NCI-H82 treated with DMSO at 0.1 percent for 48 hours (cell line): Measurements from ENCODE around the gene MCEMP1.
"Not testable (repeated sequence)": the region's sequence is repeated elsewhere in the genome, so short reads cannot be mapped to it uniquely, and the experiment has no call there.

Experiments used
- DNase-seq: peaks from one replicate; lab custom pipeline; 2025; ENCODE audit not compliant: unreplicated experiment; lab: John Stamatoyannopoulos, UW

Gene MCEMP1

DNA sequence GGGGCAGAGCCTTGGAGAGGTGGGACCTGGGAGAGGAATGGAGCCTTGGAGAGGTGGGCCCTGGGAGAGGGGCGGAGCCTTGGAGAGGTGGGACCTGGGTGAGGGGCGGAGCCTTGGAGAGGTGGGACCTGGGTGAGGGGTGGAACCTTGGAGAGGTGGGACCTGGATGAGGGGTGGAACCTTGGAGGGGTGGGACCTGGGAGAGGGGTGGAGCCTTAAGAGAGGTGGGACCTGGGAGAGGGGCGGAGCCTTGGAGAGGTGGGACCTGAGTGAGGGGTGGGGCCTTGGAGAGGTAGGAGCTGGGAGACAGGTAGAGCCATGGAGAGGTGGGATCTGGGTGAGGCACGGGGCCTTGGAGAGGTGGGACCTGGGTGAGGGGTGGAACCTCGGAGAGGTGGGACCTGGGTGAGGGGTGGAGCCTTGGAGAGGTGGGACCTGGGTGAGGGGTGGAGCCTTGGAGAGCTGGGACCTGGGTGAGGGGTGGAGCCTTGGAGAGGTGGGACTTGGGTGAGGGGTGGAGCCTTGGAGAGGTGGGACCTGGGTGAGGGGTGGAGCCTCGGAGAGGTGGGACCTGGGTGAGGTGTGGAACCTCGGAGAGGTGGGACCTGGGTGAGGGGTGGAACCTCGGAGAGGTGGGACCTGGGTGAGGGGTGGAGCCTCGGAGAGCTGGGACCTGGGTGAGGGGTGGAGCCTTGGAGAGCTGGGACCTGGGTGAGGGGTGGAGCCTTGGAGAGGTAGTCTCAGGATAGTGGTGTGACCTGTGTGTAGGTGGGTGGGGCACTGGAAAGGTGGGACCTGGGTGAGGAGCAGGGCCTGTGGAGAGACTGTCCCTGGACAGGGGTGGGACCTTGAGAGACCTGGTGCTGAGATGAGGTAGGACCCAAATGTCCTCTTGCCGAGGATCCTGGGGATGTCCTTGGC is 33.0 kb upstream of the MCEMP1 start:
- DNase-seq: not testable (repeated sequence)

- no peak for DNase-seq
Observed at GRCh38 chr19:7644550-7644877, 32.4 kb upstream of the MCEMP1 start.

GRCh38 chr19:7645163-7645562 is 31.7 kb upstream of the MCEMP1 start:
- no peak for DNase-seq

DNA sequence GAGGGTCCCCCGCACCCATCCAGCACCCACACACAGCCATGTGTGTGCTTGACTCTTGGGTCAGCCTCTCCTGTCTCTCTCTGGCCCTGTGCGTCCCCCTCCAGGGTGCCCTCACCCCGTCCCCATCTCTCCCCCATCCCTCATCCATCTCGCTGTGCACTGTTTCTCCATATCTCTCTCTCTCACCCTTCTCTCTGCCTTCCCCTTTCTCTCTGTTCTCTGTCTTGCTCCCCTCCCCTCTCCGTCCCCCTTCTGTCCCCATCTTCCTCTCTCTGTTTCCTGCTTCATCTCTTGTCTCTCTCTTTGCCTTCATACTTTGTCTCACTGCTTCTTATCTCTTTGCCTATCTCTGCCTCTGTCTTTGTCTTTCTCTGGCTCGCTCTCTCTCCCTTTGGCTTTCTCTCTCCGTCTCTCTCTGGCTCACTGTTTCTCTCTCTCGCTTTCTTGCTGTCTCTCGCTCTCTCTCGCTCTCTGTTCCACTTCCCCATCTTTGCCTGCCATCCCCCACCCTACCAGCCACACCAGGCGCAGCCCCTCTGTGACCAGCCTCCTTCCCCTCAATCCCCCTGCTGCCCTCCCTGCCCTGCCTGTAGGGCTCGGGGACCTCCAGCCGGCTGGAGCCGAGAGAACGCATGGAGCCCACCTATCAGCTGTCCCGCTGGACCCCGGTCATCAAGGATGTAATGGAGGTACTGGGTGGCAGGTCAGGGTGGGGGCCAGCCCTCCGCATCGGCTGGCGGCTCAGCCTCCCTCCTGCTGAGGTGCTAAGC is 31.0 kb upstream of the MCEMP1 start:
- DNase-seq: no peak

GRCh38 chr19:7646426-7646700 is 30.5 kb upstream of the MCEMP1 start:
- no peak for DNase-seq

DNA sequence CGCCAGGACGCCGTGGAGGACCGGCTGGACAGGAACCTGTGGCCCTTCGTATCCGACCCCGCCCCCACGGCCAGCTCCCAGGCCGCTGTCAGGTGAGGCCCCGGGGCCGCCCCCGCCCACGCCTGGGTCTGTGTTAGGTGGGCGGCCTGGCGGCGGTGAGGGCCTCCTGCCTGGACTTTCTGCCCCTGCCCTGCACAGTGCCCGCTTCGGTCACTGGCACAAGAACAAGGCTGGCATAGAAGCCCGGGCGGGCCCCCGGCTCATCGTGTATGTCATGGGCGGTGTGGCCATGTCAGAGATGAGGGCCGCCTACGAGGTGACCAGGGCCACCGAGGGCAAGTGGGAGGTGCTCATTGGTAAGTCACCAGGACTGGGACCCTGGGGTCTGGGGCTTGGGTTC is 29.7 kb upstream of the MCEMP1 start:
- DNase-seq: no peak

GRCh38 chr19:7648265-7649014 is 28.4 kb upstream of the MCEMP1 start:
- DNase-seq: no peak

- no peak for DNase-seq
Observed at GRCh38 chr19:7650148-7650547, 26.7 kb upstream of the MCEMP1 start.

DNA sequence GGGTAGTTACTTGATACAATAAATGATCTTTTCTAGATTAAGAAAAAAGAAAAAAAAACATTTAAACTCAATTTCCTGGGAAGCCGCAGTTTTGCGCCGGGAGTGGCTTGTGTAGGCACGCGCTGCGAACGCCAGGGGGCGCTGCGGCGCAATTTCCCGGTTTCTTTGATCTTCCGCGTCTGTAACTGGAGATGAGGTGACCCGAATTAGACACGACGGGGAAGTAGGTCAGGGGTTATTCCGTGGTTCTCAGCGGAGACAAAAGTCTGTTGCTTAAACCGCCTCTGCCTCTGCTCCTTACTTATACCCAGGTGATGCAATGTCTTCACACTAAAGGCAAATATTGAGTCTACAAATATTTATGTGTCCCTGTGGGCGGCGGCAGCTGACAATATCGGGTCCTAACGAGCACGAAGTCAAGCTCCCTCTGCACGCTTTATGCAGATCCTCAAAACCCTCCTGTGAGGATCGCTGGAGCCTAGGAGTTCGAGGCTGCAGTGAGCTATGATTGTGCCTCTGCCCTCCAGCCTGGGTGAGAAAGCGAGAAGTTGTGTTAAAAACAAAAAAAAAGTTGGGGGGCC is 24.7 kb upstream of the MCEMP1 start:
- peak; percentile 58 for DNase-seq

DNA sequence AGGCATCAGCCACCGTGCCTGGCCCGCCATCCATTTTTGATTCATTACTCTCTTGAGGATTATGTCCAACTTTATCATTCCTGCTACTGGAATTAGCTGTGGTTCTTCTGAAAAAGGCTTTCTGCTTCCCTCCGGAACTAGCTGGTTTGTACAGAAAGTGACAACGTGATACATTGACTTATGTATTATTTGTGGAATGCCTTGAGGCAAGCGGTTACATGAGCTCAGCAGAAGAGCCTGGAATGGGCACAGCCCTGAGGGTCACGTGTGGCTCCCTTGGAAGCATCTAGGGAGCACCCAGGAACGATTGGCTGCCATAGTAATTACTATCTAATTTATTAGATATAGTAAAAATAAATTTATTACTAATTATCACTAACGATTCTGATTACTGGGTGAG is 22.5 kb upstream of the MCEMP1 start:
- no peak for DNase-seq

DNA sequence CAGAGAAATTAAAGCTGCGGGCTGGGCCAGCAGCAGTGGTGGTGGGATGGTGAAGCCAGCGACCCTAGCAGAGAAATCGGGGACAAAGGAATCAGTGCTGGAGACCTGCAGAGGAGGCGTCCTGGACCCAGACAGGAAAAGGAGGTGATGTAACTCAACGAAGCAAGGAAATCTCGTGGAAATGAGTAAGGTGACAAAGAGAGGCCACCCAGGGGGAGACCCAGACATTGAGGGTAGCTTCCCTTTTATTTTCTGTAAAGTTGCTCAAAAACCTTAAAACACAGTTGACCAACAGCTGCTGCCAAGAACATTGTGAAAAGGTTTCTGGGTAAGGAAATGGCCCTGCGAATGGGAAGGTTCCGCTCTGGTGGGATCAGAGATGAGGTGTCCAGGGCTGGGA is 21.3 kb upstream of the MCEMP1 start:
- no peak for DNase-seq

- no peak for DNase-seq
Observed at GRCh38 chr19:7657131-7657751, 19.6 kb upstream of the MCEMP1 start.

GRCh38 chr19:7658219-7658686 is 18.6 kb upstream of the MCEMP1 start:
- DNase-seq: no peak

- no peak for DNase-seq
Observed at GRCh38 chr19:7661744-7662538, 14.9 kb upstream of the MCEMP1 start.

GRCh38 chr19:7662657-7663056 is 14.2 kb upstream of the MCEMP1 start:
- no peak for DNase-seq

- DNase-seq: no peak
Observed at GRCh38 chr19:7663706-7664105, 13.2 kb upstream of the MCEMP1 start.

DNA sequence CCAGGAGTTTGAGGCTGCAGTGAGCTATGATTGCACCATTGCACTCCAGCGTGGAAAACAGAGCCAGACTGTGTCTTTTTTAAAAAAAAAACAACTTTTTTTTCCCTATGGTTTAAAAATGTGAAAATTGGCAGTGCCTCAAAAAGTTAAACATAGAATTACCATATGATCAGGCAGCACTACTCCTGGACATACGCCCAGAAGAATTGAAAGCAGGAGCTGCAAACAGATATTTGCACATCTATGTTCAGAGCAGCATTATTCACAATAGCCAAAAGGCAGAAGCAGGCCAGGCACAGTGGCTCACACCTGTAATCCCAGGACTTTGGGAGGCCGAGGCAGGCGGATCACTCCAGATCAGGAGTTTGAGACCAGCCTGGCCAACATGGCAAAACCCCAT is 11.8 kb upstream of the MCEMP1 start:
- DNase-seq: no peak

GRCh38 chr19:7668842-7669241 is 8.0 kb upstream of the MCEMP1 start, which contains the start of gene RETN:
RETN (plus strand) TSS chr19:7669049; CDS start chr19:7669327, 278 bp downstream.
- DNase-seq: no peak

GRCh38 chr19:7669641-7670040 is 7.2 kb upstream of the MCEMP1 start:
- no peak for DNase-seq

DNA sequence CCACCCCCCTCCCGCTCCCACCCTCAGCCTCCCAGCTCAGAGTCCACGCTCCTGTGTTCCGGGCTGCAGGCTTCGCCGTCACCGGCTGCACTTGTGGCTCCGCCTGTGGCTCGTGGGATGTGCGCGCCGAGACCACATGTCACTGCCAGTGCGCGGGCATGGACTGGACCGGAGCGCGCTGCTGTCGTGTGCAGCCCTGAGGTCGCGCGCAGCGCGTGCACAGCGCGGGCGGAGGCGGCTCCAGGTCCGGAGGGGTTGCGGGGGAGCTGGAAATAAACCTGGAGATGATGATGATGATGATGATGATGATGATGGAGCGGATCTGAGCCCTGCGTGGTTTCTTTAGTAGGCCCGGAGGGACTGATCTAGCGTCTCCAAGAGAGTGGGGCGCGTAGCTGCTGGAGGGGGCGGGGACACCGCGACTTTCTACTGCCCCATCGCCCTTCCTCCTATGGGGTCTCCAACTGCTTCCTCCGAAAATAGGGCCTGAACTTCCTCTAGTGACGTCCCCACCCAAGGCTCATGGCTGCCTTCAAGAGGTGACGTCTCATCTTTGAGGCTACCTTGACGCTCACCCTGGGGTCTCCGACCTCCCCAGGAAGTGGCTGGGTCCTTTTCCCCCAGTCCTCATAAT is 6.6 kb upstream of the MCEMP1 start:
- DNase-seq: no peak
